K562 (cell line): ENCODE measurements around the gene STAT4. TPM values are rescaled to one million over a fixed set of nuclear protein-coding genes. Genes with fewer than 3 reads are reported as not detected.

ENCODE experiments used
- ARHGAP35 ChIP-seq: fragments of 450-650 bp; IDR thresholded peaks from 2 replicates; pipeline ENCODE4 v1.6.1; 2018; ENCODE audit not compliant: partially characterized antibody
- ATF6 ChIP-seq: sonication (generic); formaldehyde crosslinking; IDR thresholded peaks from 2 replicates; pipeline ENCODE4 v1.4.0; 2020; ENCODE audit warnings: mild to moderate bottlenecking, missing genetic modification reagents
- CLOCK ChIP-seq: fragments of 250-450 bp; sonication (Bioruptor Pico); IDR thresholded peaks from 2 replicates; pipeline ENCODE4 v1.4.0; 2020; ENCODE audit warnings: mild to moderate bottlenecking, moderate library complexity, borderline replicate concordance
- DDX20 ChIP-seq: fragments of 450-650 bp; IDR thresholded peaks from 2 replicates; pipeline ENCODE4 v1.6.1; 2016; ENCODE audit warnings: missing genetic modification characterization, low read depth, mild to moderate bottlenecking, missing compliant biosample characterization, moderate library complexity
- HOMEZ ChIP-seq: fragments of 250-450 bp; sonication (Bioruptor Pico); IDR thresholded peaks from 2 replicates; pipeline ENCODE4 v1.4.0; 2020; ENCODE audit warnings: mild to moderate bottlenecking, moderate library complexity
- KLF10 ChIP-seq: fragments of 250-450 bp; sonication (Bioruptor Pico); IDR thresholded peaks from 2 replicates; pipeline ENCODE4 v1.6.1; 2021; ENCODE audit warnings: matching md5 sums
- NR2C1 ChIP-seq, 2 experiments: fragments of 450-650 bp; IDR thresholded peaks; 2 replicates each; pipeline ENCODE4 v1.6.1; 2017; ENCODE audit warnings: mild to moderate bottlenecking in 2 of 2, antibody characterized with exemption in 1 of 2, inconsistent platforms in 1 of 2, missing compliant biosample characterization in 1 of 2, missing genetic modification characterization in 1 of 2
- RCOR1 ChIP-seq, 2 experiments: IDR thresholded peaks; 2 replicates each; pipeline ENCODE4 v1.6.1; 2012; ENCODE audit warnings: low read depth in 2 of 2, low read length in 2 of 2, borderline replicate concordance in 1 of 2, improper control_type of control experiment in 1 of 2
- STAT5A ChIP-seq: IDR thresholded peaks from 2 replicates; pipeline ENCODE4 v1.6.1; 2012; ENCODE audit warnings: low read length, inconsistent platforms, borderline replicate concordance
- TARDBP ChIP-seq: fragments of 450-650 bp; IDR thresholded peaks from 2 replicates; pipeline ENCODE4 v1.6.1; 2016
- TCFL5 ChIP-seq: fragments of 250-450 bp; sonication (Bioruptor Pico); conservative IDR thresholded peaks from 2 replicates; pipeline ENCODE4 v1.6.1; 2021; ENCODE audit warnings: mild to moderate bottlenecking, moderate library complexity, matching md5 sums
- TEAD1 ChIP-seq, 2 experiments: fragments of 450-650 bp in 1 of 2; sonication (generic) in 1 of 2; formaldehyde crosslinking; IDR thresholded peaks; 2 replicates each; pipeline versions ENCODE4 v1.4.0 to v1.8.0; 2020 to 2022; ENCODE audit warnings: mild to moderate bottlenecking in 2 of 2, missing genetic modification reagents in 1 of 2
- ZBTB33 ChIP-seq: sonication (generic); formaldehyde crosslinking; IDR thresholded peaks from 2 replicates; pipeline ENCODE4 v1.8.1; 2023; ENCODE audit warnings: mild to moderate bottlenecking, missing genetic modification reagents
- ZNF408 ChIP-seq: fragments of 250-450 bp; sonication (Bioruptor Pico); IDR thresholded peaks from 2 replicates; pipeline ENCODE4 v1.4.0; 2020; ENCODE audit warnings: low read depth, mild to moderate bottlenecking, moderate library complexity
- ZNF512 ChIP-seq: IDR thresholded peaks from 2 replicates; pipeline ENCODE4 v1.6.1; 2016; ENCODE audit warnings: missing genetic modification characterization, missing compliant biosample characterization
- polyA plus RNA-seq, 8 experiments: library from polyadenylated mRNA; depleted of rRNA in 4 of 8; stranded (reverse) in 5 of 8; unstranded in 3 of 8; fragments of >200 nt; fragmentation: Nextera tagmentation in 2 of 8; fragmentation: Illumina TruSeq in 1 of 8; extraction: Ambion mirVana in 2 of 8; extraction: Trizol in 1 of 8; gene quantifications; 2 replicates each; pipeline versions ENCODE4 v1.2.1 to v1.2.3, GENCODE V29; 2011 to 2014; ENCODE audit warnings: inconsistent platforms in 1 of 8, missing spikeins in 1 of 8
- total RNA-seq, 7 experiments: library from RNA; depleted of rRNA in 6 of 7; stranded (reverse); fragments of >200 nt in 6 of 7; fragmentation: Illumina TruSeq in 2 of 7; extraction: Trizol in 2 of 7; gene quantifications; 2 replicates each; pipeline versions ENCODE4 v1.2.1 to v1.2.3, GENCODE V29; 2011 to 2021; ENCODE audit warnings: low replicate concordance in 1 of 7

The STAT4 gene
- total and polyA plus RNA-seq, 9 of the 15 experiments (the other 6 are each of a cell fraction or from before 2014, with no cell fraction given) = 0.01 to 0.06 (median 0.03) TPM; not detected in 6

GRCh38 chr2:191020221-191020741 lies 130.5 kb downstream of the STAT4 start (continued):
- TF ChIP-seq ARHGAP35 (no peak), STAT5A (peak; percentile 57; the same call in 1 of the 2 replicates), RCOR1 (IDR thresholded peaks at IDR 0.05; ENCODE audit: borderline replicate concordance in 1 of 2, low read depth in 2 of 2, low read length in 2 of 2) (peak in 1 of 2 experiments; percentile 63; a peak in 2 of 4 replicates), ZNF512 (no peak), TEAD1 (CRISPR knock-in tag; IDR thresholded peaks at IDR 0.05) (peak in 1 of 2 experiments; percentile 64; a peak in 1 of 4 replicates), ZBTB33 (peak; percentile 70), HOMEZ (CRISPR knock-in tag) (no peak), TARDBP (0 out of 2 replicates have a peak, but pooled peaks have one; percentile 67), KLF10 (CRISPR knock-in tag) (no peak), DDX20 (tag) (no peak), ATF6 (CRISPR knock-in tag) (peak; percentile 94; the same call in 1 of the 2 replicates), ZNF408 (CRISPR knock-in tag) (no peak), TCFL5 (CRISPR knock-in tag) (no peak), NR2C1 (IDR thresholded peaks at IDR 0.05) (no peak), NR2C1 (tag; IDR thresholded peaks at IDR 0.05) (peak; percentile 51; the same call in 1 of the 2 replicates), CLOCK (no peak)
